BJ (cell line): Measurements from ENCODE around the gene FLAD1. TPM values are rescaled to one million over a fixed set of nuclear protein-coding genes. Genes with fewer than 3 reads are reported as not detected.

Experiments
- CTCF ChIA-PET: fragments of 350-600 bp; formaldehyde crosslinking; extraction: SDS; loops from one replicate; lab custom pipeline; 2021; ENCODE audit warnings: antibody characterized with exemption, inconsistent platforms; lab: Yijun Ruan, JAX
- POLR2A ChIA-PET: fragments of 300-600 bp; sonication (Branson Sonifier 250); formaldehyde crosslinking; extraction: SDS; loops from one replicate; lab custom pipeline; 2021; ENCODE audit warnings: antibody characterized with exemption; lab: Charles Lee
- DNase-seq: peaks from one replicate; pipeline ENCODE4 v3.0.0-alpha.2; 2011; ENCODE audit warnings: low read depth
- H3K27me3 ChIP-seq: 2 replicates; pipeline ENCODE4 v1.6.0; 2011; ENCODE audit warnings: low read length; ENCODE audit not compliant: control insufficient read depth, insufficient read depth
- H3K36me3 ChIP-seq: 2 replicates; pipeline ENCODE4 v1.5.1; 2011; ENCODE audit warnings: low read length; ENCODE audit not compliant: control insufficient read depth, insufficient read depth
- H3K4me3 ChIP-seq: 2 replicates; pipeline ENCODE4 v1.5.1; 2011; ENCODE audit warnings: low read depth, mild to moderate bottlenecking, control low read depth, low read length
- CTCF ChIP-seq: IDR thresholded peaks from 2 replicates; pipeline ENCODE4 v1.5.1; 2011; ENCODE audit warnings: low read depth, mild to moderate bottlenecking, control low read depth, inconsistent platforms, low read length, moderate library complexity; ENCODE audit not compliant: insufficient read depth
- polyA plus RNA-seq: library from polyadenylated mRNA; depleted of rRNA; stranded (reverse); fragments of >200 nt; gene quantifications from 2 replicates; pipeline ENCODE4 v1.2.3, GENCODE V29; 2011

Gene FLAD1
- polyA plus RNA-seq, 1 experiment = 40.5 TPM

GRCh38 chr1:155005076-155006011 lies 22.2 kb downstream of the FLAD1 start:
- H3K36me3 ChIP-seq = peaks cover 2% of the 10 kb centered on the region
- CTCF ChIA-PET = interaction anchor here (1.4 to 8.3 kb wide), 2 partner anchors 12 to 80 kb away, joined by 4 to 74 read pairs; no protein-coding TSS in a partner anchor
- POLR2A ChIA-PET = no interaction called here
- TF ChIP-seq CTCF = no peak
- H3K4me3 ChIP-seq = no peak overlapping the region
- DNase-seq = no peak
- no peaks in the 10 kb centered on the region for H3K27me3 ChIP-seq

GRCh38 chr1:155006601-155007101 lies 23.5 kb downstream of the FLAD1 start:
- POLR2A ChIA-PET = no interaction called here
- TF ChIP-seq CTCF = no peak
- CTCF ChIA-PET = interaction anchor here (1.2 to 8.3 kb wide), 3 partner anchors 11 to 168 kb away, joined by 3 to 74 read pairs (median 4); partner anchors contain the start of gene ADAM15
- Histone ChIP-seq H3K4me3 (no peak overlapping the region), H3K36me3 (peaks cover 4% of the 10 kb centered on the region), H3K27me3 (no peaks in the 10 kb centered on the region)
- no peak for DNase-seq

GRCh38 chr1:155007251-155007828 lies 24.2 kb downstream of the FLAD1 start:
- no peak for DNase-seq
- no peaks in the 10 kb centered on the region for H3K27me3 ChIP-seq
- no peak overlapping the region for H3K4me3 ChIP-seq
- ChIA-PET POLR2A (no interaction called here), CTCF (interaction anchor here (1.2 to 8.3 kb wide), 3 partner anchors 10 to 167 kb away, joined by 3 to 74 read pairs (median 4); partner anchors contain the start of gene ADAM15)
- no peak for TF ChIP-seq CTCF
- H3K36me3 ChIP-seq = peaks cover 4% of the 10 kb centered on the region

GRCh38 chr1:155008015-155008941 lies 25.1 kb downstream of the FLAD1 start:
- POLR2A ChIA-PET = no interaction called here

More at GRCh38 chr1:155008015-155008941, 25.1 kb downstream of the FLAD1 start:
- Histone ChIP-seq H3K27me3 (no peaks in the 10 kb centered on the region), H3K4me3 (no peak overlapping the region), H3K36me3 (peaks cover 4% of the 10 kb centered on the region)
- no peak for DNase-seq
- CTCF ChIA-PET = interaction anchor here (0.8 to 8.3 kb wide), 3 partner anchors 9 to 1330 kb away, joined by 3 to 74 read pairs (median 4); partner anchors contain the start of gene NPR1
- TF ChIP-seq CTCF = no peak
